Activated T-cell treated with anti-CD3 and anti-CD28 coated beads, Interleukin-2, amount 50 U/mL, for 4 hours (primary cell): ENCODE data around the gene AMD1. TPM values are rescaled to one million over a fixed set of nuclear protein-coding genes. Genes with fewer than 3 reads are reported as not detected.

Source experiments
- ATAC-seq, 2 donors: fragments of 200-7000 bp; cut with Tn5 transposase; one replicate each; pipeline ENCODE4 v1.10.0; 2021
- DNase-seq: peaks from one replicate; pipeline ENCODE4 v3.0.0-alpha.2; 2020
- H3K27me3 Mint-ChIP-seq: one replicate; pipeline ENCODE4 v1.8.0; 2021; ENCODE audit warnings: low read depth, mixed read lengths
- H3K36me3 Mint-ChIP-seq: one replicate; pipeline ENCODE4 v1.8.0; 2022; ENCODE audit warnings: mixed read lengths; ENCODE audit not compliant: insufficient read depth
- H3K4me1 Mint-ChIP-seq: one replicate; pipeline ENCODE4 v1.8.0; 2021; ENCODE audit warnings: low read depth, mixed read lengths
- H3K4me3 Mint-ChIP-seq: one replicate; pipeline ENCODE4 v1.8.0; 2021; ENCODE audit warnings: mild to moderate bottlenecking, moderate library complexity, mixed read lengths
- H3K9me3 Mint-ChIP-seq: one replicate; pipeline ENCODE4 v1.8.0; 2021; ENCODE audit warnings: mixed read lengths
- total RNA-seq, 3 donors: library from RNA; stranded (reverse); gene quantifications; one replicate each; pipeline ENCODE4 v1.2.1, GENCODE V29; 2021

AMD1 gene
- total RNA-seq, 3 donors from 2014 or later = 131 to 142 (median 141) TPM

DNA sequence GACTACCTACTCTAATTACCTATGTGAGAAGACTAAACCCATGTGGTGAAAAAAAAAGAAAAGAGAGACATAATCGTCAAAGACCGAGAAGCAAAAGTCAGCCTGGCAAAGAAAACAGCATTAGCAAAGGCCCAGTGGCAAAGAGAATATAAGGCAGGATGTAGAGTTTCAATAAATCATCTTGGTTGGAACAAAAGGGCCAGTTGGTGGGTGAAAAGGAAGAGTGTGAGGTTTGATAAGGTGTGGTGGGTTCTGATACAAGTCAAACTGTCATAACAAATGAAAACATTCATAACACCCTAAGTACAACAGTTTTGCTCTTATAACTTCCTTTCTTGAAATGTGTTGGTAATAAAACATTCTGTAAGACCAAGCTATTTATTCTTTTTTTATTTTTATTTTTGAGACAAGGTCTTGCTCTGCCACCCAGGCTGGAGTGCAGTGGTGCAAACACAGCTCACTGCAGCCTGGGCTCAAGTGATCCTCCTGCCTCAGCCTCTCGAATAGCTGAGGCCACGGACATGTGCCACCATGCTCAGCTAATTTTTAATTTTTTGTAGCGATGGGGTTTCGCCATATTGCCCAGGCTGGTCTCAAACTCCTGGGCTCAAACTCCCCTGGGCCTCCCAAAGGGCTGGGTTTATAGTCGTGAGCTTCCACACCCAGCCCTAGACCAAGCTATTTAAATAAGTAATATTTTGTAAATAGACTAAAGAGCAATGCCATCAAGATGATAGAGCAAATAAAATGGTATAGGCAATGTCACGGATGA, 65.0 kb downstream of the AMD1 start:
- peaks cover 3% of the 10 kb centered on the region for H3K27me3 Mint-ChIP-seq
- ATAC-seq = no peak
- no peak overlapping the region for H3K4me3 Mint-ChIP-seq
- no peak for DNase-seq
- H3K4me1 Mint-ChIP-seq = peaks cover 7% of the 10 kb centered on the region
- H3K36me3 Mint-ChIP-seq = no peaks in the 10 kb centered on the region
- no peaks in the 10 kb centered on the region for H3K9me3 Mint-ChIP-seq

DNA sequence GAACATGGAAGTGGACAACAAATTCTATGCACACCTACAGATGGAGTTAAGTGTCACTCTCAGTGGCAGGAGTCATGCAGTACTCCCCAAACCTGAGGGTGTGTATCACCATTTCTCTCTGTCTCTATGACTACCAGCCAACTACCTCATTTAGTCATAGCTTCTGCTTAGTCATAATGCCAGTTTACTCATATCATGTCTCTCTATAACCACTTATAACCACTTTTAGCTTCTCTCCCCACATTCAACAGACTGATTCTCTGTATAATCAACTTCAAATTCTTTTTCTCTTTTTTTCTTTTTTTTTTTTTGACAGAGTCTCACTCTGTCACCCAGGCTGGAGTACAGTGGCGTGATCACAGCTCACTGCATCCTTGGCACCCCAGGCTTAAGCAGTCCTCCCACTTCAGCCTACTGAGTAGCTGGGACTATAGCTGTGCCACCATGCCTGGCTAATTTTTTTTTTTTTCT, 70.1 kb downstream of the AMD1 start:
- Mint-ChIP-seq H3K4me1 (peaks cover 6% of the 10 kb centered on the region), H3K4me3 (no peak overlapping the region), H3K9me3 (no peaks in the 10 kb centered on the region), H3K36me3 (no peaks in the 10 kb centered on the region), H3K27me3 (no peaks in the 10 kb centered on the region)
- DNase-seq (no peak), ATAC-seq (peak; percentile 99)

Other genes with a start within 250 kb of the AMD1 start
- 1 to 10 TPM; 2.8 to 3.8 (median 3.7) TPM for gene CDK19, start 59.3 kb upstream of the AMD1 start, total RNA-seq
- 100 to 1,000 TPM; 147 to 160 (median 151) TPM for gene GTF3C6, start 83.9 kb downstream of the AMD1 start, total RNA-seq
- gene RPF2, start 107.3 kb downstream of the AMD1 start, total RNA-seq = 100 to 1,000 TPM; 103 to 111 (median 108) TPM
- gene SLC16A10, start 212.7 kb downstream of the AMD1 start, total RNA-seq = 1 to 10 TPM; 4.1 to 6.0 (median 5.8) TPM